ENCODE measurements around the gene FXYD2.

GRCh38 chr11:117814204-117814765 lies 10.3 kb downstream of the FXYD2 start:
- no peak for TF ChIP-seq CTCF (conservative IDR thresholded peaks at IDR 0.05; ENCODE audit: low read depth, low read length)
- no peak for TF ChIP-seq EZH2 (IDR thresholded peaks at IDR 0.05; ENCODE audit: low read length, unreplicated experiment)
- no peak for TF ChIP-seq EZH2phosphoT487 (IDR thresholded peaks at IDR 0.05; ENCODE audit: borderline replicate concordance, low read length)
